CD4-positive, alpha-beta T cell treated with Interleukin-15 for 4 hours (primary cell): Measurements from ENCODE around the gene TNFRSF19.

ENCODE experiments used
- DNase-seq: peaks from one replicate; pipeline ENCODE4 v3.0.0-alpha.2; 2020; ENCODE audit warnings: low spot score

TNFRSF19 gene

DNA sequence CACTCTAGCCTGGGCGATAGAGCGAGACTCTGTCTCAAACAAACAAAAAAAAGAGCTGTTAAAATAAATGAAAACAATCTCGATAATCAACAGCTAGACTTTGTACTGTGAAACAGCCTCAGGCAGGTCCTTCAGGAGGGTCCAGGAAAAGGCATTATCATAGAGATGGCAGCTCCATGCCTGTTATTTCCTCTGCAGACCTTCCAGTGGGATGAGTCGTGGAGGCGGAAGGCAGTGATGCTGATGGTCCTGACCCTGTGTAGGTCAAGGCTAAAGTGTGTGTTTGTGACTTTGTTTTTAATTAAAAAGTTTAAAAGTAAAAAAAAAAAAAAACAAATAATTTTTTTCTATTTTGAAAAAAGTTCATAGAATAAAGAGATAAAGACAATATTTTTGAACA lies 117.4 kb downstream of the TNFRSF19 start:
- no peak for DNase-seq

DNA sequence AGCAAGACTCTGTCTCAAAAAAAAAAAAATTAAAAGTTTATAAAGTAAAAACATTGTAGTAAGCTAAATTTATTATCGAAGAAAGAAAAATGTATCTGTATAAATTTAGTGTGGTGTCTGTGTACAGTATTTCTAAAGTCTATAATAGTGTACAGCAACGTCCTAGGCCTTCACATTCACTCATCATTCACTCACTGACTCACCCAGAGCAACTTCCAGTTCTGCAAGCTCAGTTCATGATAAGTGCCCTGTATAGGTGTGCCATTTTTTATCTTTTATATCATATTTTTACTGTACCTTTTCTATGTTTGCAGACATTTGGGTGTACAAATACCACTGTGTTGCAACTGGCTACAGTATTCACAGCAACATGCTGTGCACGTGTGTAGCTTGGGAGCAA lies 118.1 kb downstream of the TNFRSF19 start:
- DNase-seq = no peak

DNA sequence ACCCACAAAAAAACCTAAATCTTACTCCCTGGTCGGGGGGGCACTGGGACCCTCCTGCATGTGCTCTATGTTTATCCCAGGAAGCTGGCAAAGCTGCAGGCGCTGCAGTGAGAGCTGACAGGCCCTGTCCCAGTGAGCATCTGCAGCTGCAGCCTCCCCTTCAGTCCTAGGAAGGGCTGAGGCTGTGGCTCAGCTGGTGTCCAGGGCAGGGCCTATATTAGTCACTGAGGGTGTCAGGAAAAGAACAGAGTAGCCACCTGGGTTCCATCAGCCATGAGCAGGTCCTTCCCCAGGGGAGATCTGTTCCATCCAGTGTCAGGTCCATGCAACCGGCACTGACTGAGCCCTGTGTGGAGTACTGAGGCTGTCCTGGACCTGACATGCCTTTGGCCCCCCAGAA lies 120.5 kb downstream of the TNFRSF19 start:
- DNase-seq = no peak

DNA sequence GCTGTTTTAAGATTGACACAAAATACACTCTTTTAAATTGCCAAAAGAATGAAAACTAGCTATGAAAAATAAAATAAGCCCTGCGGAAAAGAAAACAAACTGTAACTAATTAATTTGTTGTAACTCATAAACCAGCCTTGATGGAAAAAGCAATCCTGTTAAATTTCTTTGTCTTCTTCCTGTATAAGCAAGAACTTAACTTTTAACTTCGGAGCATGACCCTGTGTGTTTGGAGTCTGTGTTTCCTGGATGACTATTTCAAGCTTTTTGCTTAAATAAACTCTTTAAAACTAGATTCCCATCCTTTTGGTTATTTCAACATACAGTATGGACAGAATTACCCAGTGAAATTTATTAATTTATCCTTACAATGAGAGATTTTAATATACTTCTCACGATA lies 122.6 kb downstream of the TNFRSF19 start:
- no peak for DNase-seq

DNA sequence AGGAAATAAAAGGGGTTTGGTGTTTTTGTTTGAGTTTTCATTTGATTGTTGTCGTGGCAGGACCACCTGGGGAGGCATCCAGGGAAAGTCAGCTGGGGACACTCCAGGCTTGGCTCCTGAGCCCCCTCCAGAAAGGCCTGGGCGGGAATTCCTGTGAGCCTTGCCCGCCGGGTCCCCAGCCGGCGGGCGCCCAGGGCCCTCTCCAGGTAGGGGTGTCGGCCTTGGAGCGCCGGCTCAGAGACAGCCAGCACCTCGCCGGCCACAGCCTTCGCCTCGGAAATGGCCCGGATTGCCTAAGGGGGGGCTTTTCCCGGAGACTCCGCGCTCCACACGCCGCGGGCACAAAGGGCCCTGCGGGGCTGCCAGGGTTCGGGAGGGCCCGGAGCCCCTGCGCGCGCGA lies 125.0 kb downstream of the TNFRSF19 start:
- no peak for DNase-seq

DNA sequence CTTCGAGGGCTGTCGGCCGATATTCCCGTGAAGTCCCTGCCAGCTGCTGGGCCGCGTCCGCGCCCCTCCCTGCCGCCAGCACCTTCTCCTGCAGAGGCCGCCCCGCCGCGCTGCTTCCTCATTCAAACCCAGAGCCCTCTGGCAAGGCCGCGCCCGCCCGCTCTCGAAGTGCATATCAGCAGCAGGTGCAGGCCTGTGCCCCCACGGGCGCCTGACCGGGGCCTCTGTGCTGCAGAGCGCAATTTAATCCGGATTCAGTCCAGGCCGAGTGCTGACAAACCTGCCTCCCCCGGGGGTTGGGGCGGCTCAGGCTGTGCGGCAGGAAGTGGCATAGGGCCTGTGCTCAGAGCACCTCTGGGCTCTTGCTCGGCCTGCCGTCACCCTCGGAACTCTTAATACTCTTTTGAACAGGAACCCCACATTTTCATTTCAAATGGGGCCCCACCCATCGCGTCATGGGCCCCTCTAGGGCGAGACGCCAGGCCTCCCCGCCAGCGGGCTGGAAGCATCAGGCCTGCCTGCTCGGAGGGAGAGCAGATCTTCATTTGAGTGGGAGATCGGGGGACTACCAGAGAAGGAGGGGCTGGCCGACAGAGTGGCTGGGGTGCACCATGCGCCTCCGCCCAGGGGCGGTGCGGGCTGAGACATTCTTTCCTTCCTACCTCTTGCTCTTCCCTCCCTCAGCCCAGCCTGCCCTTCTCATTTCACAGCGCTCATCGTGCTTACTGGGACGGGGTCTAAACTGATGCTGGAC lies 125.7 kb downstream of the TNFRSF19 start:
- peak; percentile 41 for DNase-seq

DNA sequence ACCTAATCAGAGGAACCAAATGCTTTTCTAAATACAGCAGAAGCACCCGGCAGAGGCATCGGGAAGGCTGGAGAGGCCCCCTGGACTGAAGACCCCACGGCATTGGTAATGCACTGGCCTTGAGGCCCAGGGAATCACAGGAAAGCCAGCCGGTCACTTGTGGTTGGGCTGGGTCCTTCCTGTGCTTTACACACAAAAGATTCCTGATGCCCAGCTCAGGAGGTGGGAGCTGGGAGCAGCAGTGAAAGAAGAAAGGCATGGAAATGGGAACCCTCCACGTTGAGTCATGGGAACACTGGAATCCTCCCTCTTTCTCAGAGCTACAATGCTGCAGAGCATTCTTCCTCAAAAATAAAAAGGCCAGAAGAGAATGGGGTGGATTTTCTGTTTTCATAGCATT lies 126.4 kb downstream of the TNFRSF19 start:
- no peak for DNase-seq

DNA sequence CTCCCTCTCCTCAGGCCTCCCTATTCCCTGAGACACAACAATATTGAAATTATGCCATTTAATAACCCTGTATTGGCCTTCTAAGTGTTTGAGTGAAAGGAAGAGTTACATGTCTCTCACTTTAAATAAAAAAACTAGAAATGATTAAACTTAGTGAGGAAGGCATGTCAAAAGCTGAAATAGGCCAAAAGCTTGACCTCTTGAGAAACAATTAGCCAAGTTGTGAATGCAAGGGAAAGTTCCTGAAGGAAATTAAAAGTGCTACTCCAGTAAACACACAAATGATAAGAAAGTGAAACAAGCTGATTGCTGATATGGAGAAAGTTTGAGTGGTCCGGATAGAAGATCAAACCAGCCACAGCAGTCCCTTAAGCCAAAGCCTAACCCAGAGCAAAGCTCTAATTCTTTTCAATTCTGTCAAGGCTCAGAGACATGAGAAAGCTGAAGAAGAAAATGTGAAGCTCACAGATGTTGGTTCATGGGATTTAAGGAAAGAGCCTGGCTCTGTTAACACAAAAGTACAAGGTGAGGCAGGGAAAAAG lies 127.6 kb downstream of the TNFRSF19 start:
- no peak for DNase-seq

DNA sequence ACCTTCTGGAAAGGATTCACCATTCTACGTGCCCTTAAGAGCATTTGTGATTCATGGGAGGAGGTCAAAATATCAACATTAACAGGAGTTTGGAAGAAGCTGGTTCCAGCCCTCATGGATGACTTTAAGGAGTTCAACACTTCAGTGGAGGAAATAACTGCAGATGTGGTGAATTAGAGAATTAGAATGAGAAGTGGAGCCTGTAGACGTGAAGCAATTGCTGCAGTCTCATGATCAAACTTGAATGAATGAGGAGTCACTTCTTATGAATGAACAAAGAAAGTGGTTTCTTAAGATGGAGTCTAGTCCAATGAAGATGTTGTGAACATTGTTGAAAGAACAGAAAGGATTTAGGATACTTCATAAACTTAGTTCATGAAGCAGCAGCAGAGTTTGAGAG lies 129.1 kb downstream of the TNFRSF19 start:
- DNase-seq = no peak

DNA sequence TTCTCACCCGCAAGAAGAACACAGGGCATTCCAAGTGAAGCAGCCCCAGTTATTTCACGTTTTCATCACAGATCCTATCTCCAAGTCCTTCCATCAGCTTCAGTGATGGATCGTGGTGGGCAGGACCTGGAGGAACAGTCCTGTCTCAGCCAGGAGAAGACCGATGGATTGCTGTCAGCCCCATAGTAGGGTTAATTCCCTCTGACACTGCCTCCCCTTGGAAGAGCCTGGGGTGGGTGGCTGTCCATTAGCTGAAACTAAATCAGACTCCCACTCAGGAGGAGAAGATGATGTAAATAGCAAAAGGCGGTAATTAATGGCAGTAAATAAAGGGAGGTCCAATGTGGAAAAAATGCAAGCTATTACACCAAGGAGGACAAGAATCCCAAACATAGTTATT lies 131.0 kb downstream of the TNFRSF19 start:
- DNase-seq = no peak

DNA sequence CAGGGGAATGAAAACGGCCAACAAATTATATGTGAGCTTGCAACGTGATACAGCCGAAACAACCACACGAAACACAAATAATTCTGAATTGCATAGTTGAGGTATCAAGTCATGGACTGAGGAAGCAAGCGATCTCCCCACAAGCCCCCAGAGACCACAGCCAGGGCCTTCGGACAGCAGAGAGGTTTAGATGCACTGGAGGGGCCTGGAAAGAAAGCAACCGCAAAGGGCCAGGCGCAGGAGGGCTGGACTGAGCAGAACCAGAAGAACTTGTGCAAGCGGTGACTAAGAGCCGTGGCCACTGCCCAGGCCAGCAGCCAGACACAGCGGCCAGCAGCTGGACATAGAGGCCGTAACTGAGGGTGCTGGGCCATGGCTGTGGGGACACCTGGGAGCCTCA lies 131.4 kb downstream of the TNFRSF19 start:
- DNase-seq = no peak

DNA sequence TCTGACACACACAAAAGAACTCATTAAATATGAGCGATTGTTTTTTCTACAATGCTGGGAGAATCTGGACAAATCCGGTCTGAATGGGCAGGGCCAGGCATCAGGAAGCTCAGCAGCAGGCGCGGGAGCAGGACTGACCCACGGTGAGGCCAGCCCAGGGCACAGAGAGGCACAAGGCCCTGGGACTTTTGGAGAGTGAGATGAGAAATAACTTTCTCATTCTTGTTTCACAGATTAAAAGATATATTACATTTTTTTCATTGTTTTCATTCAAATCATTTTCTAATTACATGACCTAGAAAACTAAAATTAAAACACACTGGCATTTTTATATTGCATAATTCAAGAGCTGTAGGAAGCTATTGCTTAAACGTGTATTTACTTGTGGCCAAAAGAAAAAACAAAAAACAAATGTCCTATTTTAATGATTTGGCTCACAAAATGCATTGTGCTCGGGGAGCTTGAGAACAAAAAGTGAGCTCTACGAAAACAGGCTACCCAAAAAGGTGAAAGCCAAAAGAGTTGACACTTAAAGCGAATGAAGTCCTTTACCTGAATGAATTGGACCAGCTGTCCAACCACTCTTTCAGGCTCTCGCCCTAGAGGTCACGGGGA lies 133.1 kb downstream of the TNFRSF19 start:
- no peak for DNase-seq

DNA sequence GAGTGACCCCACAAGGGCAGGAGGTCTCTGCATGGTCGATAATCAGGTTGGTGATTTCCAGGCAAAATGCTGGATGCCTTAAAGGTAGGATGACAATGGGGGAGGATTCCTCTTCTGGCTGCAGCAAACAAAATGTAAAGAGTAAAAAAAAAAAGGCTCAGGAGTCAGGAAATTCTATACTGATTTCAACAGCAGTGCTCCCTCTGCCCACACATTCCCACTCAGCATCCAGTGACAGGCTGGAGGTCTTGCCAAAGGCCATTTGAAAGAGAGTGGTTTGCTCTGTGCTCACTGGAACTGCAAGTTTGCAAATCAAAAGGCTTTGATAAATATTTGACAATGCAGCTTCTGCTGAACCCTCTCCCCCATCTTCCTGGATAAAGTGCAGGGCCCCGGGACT lies 135.4 kb downstream of the TNFRSF19 start:
- no peak for DNase-seq

DNA sequence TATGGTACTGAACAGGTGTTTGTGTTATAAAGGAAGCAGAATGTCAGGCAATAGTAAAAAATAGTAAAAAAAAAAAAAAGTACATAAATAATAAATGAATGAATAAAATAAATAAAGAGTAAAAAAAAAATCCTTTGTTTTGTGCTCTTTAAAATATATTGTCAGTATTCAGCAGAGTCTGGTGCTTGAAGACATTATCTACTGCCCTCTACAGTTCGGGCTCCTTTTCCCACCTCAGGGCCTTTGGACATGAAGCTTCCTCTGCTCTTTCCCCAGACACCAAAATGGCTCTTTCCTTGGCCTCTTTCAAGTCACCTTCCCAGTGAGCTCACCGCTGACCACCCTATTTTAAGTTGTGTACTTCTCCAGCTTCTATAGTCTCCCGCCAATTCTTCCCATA lies 137.5 kb downstream of the TNFRSF19 start:
- no peak for DNase-seq

DNA sequence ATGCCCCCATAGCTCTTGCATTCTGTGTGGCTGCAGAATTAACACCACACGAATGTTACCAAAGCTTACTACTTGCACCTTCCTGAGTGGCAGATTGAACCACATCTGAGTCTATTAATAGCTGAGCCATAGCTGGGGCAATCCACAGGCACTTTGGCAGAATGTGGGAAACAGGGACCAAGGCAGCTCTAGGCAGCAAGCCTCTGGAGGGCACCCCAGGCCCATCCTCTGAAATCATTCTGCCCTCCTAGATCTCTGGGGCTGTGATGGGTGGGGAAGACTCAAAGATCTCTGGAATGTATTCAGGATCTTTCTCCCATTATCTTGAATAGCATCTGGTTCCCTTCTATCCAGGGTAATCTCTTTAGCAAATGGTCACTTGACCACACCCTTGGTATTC lies 139.3 kb downstream of the TNFRSF19 start:
- DNase-seq = no peak

DNA sequence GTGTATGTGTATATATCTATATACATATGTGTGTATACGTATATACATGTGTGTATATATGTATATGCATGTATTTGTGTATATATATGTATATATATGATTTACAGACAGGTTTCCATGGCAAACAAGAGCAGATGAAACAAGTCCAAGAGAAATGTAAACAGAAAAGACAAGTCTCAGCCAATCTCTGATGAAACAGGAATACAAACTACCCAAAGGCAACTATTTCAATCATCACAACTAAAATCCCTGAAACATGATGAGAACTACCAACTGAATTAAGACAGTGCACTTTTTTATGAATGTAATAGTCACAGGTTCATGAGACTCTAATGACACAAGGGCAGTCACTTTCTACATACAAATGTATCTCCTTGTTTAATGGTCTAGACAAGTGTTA lies 140.2 kb downstream of the TNFRSF19 start:
- DNase-seq = no peak

DNA sequence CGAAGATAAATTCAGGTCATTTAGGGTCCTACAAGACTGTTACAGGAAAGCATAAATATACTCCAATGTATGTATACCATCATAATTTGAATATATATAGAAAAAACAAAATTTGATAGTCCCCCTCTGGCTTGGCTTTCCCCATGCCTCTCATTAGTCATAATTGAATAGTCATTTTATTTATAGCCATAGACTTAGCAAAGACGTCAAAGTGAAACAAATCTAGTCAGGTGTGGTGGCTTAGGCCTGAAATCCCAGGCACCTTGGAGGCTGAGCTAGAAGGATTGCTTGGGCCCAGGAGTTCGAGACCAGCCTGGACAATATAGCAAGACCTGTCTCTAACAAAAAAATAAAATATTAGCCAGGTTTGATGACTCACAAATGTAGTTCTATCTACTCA lies 141.1 kb downstream of the TNFRSF19 start:
- DNase-seq = no peak

DNA sequence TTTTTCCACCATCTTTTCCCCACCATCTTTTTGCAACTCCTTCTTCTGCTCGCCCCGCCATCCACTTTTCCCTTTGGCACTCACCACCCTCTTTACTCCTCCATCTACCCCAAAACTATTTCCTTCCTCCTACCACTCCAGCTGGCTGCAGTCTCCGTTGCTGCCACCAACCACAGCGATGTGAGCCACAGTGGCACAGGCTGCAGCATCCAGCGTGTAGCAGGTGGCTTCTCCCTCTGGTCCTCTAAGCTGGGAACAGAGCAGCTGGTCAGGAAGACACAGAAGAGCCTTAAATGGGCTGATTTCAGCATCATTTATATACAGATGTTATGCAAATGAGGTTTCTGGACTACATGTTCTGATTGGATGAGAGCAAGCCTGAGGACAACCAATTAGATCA lies 144.5 kb downstream of the TNFRSF19 start:
- DNase-seq = no peak

DNA sequence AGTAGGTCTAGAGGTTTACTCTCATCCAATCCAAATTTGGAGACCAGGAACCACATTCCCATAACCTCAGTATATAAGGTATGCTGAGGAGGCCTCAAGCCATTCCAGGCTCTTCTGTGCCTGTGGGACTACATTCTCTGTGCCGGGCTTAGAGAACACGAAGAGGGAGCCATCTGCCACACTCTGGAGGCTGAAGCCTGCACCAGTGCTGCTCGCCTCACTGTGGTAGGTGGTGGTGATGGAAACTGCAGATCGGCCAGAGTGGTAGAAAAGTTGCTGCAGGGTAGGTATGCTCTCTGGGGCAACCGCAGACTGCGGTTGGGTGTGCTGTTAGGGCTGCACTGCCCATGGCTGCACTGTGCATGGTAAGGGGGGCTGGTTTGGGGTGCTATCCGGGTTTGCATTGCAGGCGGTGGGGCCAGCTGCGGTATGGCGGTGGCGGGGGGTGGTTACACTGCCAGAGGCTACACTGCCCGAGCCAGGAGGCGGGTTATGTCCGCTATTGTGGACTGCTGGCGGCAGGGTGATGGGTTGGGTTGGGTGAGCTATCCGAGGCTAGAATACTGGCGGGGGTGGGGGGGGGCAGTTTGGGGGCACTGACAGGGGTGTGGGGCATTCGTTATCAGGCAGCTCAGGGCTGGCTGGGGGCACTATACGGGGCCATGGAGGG lies 145.0 kb downstream of the TNFRSF19 start:
- no peak for DNase-seq

DNA sequence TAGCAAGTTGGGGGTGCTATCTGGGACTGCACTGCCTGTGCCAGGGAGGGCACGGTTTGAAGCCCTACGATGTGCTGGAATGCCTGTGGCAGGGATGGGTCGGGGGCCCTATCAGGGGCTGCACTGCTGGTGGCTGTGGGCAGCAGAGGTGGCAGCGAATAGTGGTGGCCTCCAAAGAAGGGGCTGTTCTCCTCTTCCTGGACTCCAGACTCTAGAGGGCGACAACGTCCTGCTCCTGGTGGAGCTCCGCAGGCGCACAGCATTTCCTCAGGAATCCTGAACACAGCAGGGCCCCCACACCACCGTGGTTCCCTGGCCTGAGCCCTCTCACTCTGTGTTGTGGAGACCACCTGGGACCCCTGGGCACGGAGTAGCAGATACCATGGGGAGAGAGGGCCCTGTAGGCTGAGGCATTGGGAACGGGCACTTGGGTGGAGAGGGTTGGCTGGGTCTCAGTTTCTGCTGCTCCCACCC lies 145.6 kb downstream of the TNFRSF19 start:
- DNase-seq = no peak

DNA sequence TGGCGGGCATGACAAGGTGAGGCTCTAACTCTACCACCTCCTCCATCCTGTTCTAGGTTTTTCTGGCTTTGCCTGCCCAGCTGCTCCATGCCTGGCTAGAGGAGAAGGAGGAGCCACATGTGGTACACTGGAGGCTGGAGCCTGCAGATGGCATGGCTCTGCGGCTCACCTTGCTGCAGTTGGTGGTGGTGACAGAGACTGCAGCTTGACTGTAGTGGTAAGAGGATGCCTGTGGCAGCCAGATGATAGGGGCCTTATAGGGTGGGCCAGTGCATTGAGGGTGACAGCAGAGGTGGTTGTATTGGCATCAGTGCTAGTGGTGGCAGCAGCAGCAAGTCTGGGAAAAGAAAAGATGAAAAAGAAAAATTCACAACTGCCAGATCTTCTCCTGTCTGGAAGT lies 146.2 kb downstream of the TNFRSF19 start:
- no peak for DNase-seq

DNA sequence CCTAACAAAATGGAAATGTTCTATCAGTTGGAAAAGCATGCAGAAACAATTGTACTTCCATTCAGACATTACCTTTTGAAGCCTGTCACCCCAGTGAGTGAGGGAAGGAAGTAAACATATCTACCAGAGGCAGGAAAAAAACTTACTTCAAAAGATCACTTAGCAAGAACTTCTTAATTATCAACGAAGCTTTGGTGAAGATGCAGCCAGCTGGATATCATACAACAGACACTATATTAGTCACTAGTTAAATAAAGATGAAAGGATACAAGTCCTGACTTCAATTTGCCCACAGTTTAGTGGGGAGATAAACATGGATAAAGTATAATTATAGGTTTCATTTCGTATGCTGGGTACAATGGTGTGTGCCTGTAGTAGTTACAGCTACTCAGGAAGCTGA lies 148.8 kb downstream of the TNFRSF19 start:
- DNase-seq = no peak
